ENCODE data around the gene CDIPT.

CDIPT gene

GRCh38 chr16:29819506-29819905 lies 43.5 kb downstream of the CDIPT start:
- ChIA-PET POLR2A (interaction anchor here (1.3 to 4.4 kb wide), 2 partner anchors 12 to 29 kb away, joined by 4 to 19 read pairs; partner anchors contain the start of gene MAZ), CTCF (interaction anchor here (0.9 to 10.3 kb wide), 5 partner anchors 12 to 213 kb away, joined by 3 to 99 read pairs (median 4); partner anchors contain the start of gene TAOK2)
- TF ChIP-seq CTCF (IDR thresholded peaks at IDR 0.05; ENCODE audit: insufficient read depth, low read length, missing control alignments) = no peak
- no peak for DNase-seq (ENCODE audit: low read depth, low spot score)
- H3K4me3 ChIP-seq (ENCODE audit: low read depth, low read length) = peak overlapping the region; percentile 18

GRCh38 chr16:29818082-29818481 lies 44.9 kb downstream of the CDIPT start:
- H3K4me3 ChIP-seq (ENCODE audit: low read depth, low read length) = no peak overlapping the region
- ChIA-PET CTCF (interaction anchor here (1.2 to 3.4 kb wide), 3 partner anchors 11 to 34 kb away, joined by 3 to 32 read pairs (median 25); partner anchors contain the start of gene MAZ), POLR2A (interaction anchor here (4.4 kb wide), 1 partner anchor 10 kb away, joined by 19 read pairs; the partner anchor contains the start of gene MAZ)
- TF ChIP-seq CTCF (IDR thresholded peaks at IDR 0.05; ENCODE audit: insufficient read depth, low read length, missing control alignments) = no peak
- no peak for DNase-seq (ENCODE audit: low read depth, low spot score)

GRCh38 chr16:29816694-29817441 lies 46.2 kb downstream of the CDIPT start:
- ChIA-PET POLR2A (interaction anchor here (0.6 to 2.1 kb wide), 6 partner anchors 10 to 677 kb away, joined by 3 to 25 read pairs (median 4); partner anchors contain the start of genes ASPHD1, CDIPT and MAZ), CTCF (interaction anchor here (0.7 to 3.4 kb wide), 6 partner anchors 9 to 117 kb away, joined by 4 to 32 read pairs (median 6); partner anchors contain the start of gene MAZ)
- H3K4me3 ChIP-seq (ENCODE audit: low read depth, low read length) = peak overlapping the region; percentile 85
- TF ChIP-seq CTCF (IDR thresholded peaks at IDR 0.05; ENCODE audit: insufficient read depth, low read length, missing control alignments) = peak; percentile 8
- DNase-seq (ENCODE audit: low read depth, low spot score) = no peak

- ChIA-PET CTCF (interaction anchor here (0.6 to 3.4 kb wide), 12 partner anchors 8 to 156 kb away, joined by 3 to 32 read pairs (median 4); partner anchors contain the start of genes KIF22 and MAZ), POLR2A (interaction anchor here (0.6 to 2.1 kb wide), 11 partner anchors 8 to 676 kb away, joined by 3 to 25 read pairs (median 4); partner anchors contain the start of genes ASPHD1, CDIPT and MAZ)
- peak; percentile 98 for DNase-seq (ENCODE audit: low read depth, low spot score)
- TF ChIP-seq CTCF (IDR thresholded peaks at IDR 0.05; ENCODE audit: insufficient read depth, low read length, missing control alignments) = peak; percentile 91
- peak within 1 kb of the TSS; percentile 85 for H3K4me3 ChIP-seq (ENCODE audit: low read depth, low read length)
These were observed 47.0 kb downstream of the CDIPT start, which contains the start of gene PAGR1 for GRCh38 chr16:29815793-29816693. Gene PAGR1, plus strand, starts transcription at chr16:29816152. Its CDS starts 374 bp downstream, at chr16:29816526.

GRCh38 chr16:29815032-29815721 lies 47.8 kb downstream of the CDIPT start:
- CTCF ChIA-PET = interaction anchor here (0.6 to 3.4 kb wide), 9 partner anchors 8 to 157 kb away, joined by 3 to 32 read pairs (median 4); partner anchors contain the start of genes KIF22 and MAZ
- TF ChIP-seq CTCF (IDR thresholded peaks at IDR 0.05; ENCODE audit: insufficient read depth, low read length, missing control alignments) = no peak
- peak overlapping the region; percentile 85 for H3K4me3 ChIP-seq (ENCODE audit: low read depth, low read length)
- POLR2A ChIA-PET = interaction anchor here (0.6 to 2.1 kb wide), 8 partner anchors 8 to 204 kb away, joined by 3 to 25 read pairs (median 4); partner anchors contain the start of genes CDIPT and MAZ
- DNase-seq (ENCODE audit: low read depth, low spot score) = no peak

All from AG04449 (cell line).